ENCODE measurements around the gene BCAP31. TPM values are rescaled to one million over a fixed set of nuclear protein-coding genes. Genes with fewer than 3 reads are reported as not detected.
A peak's percentile ranks its signal among the peaks of the same experiment; 100 is the strongest.

Gene BCAP31
- total RNA-seq, 1 experiment from 2014 or later = 232 TPM

GRCh38 chrX:153772316-153773217, 48.4 kb upstream of the BCAP31 start:
- H3K9me3 Mint-ChIP-seq (ENCODE audit: unreplicated experiment) = no peaks in the 10 kb centered on the region

GRCh38 chrX:153771415-153772315, 47.5 kb upstream of the BCAP31 start:
- Mint-ChIP-seq H3K4me3 (ENCODE audit: unreplicated experiment) (no peak overlapping the region), H3K4me1 (ENCODE audit: low read depth, unreplicated experiment) (no peaks in the 10 kb centered on the region), H3K27ac (ENCODE audit: unreplicated experiment) (no peak overlapping the region), H3K27me3 (ENCODE audit: insufficient read depth, unreplicated experiment) (no peaks in the 10 kb centered on the region), H3K36me3 (ENCODE audit: insufficient read depth, unreplicated experiment) (no peaks in the 10 kb centered on the region), H3K9me3 (ENCODE audit: unreplicated experiment) (no peaks in the 10 kb centered on the region)
- Histone ChIP-seq H3K4me1 (no peaks in the 10 kb centered on the region), H3K4me3 (ENCODE audit: low read depth, low read length) (no peak overlapping the region), H3K27me3 (replicated peaks; ENCODE audit: control insufficient read depth, insufficient read depth, low read length) (no peaks in the 10 kb centered on the region), H3K36me3 (ENCODE audit: control insufficient read depth, insufficient read depth, low read length) (no peaks in the 10 kb centered on the region), H3K9me3 (no peaks in the 10 kb centered on the region)
- ChIA-PET CTCF (no interaction called here), POLR2A (no interaction called here)
- DNase-seq = peak in 1 of 2 experiments; percentile 19
- intact Hi-C loops (cut with micrococcal nuclease; ENCODE audit: unreplicated experiment) = no loop called here
- TF ChIP-seq, protein P1, sequence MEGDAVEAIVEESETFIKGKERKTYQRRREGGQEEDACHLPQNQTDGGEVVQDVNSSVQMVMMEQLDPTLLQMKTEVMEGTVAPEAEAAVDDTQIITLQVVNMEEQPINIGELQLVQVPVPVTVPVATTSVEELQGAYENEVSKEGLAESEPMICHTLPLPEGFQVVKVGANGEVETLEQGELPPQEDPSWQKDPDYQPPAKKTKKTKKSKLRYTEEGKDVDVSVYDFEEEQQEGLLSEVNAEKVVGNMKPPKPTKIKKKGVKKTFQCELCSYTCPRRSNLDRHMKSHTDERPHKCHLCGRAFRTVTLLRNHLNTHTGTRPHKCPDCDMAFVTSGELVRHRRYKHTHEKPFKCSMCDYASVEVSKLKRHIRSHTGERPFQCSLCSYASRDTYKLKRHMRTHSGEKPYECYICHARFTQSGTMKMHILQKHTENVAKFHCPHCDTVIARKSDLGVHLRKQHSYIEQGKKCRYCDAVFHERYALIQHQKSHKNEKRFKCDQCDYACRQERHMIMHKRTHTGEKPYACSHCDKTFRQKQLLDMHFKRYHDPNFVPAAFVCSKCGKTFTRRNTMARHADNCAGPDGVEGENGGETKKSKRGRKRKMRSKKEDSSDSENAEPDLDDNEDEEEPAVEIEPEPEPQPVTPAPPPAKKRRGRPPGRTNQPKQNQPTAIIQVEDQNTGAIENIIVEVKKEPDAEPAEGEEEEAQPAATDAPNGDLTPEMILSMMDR (IDR thresholded peaks at IDR 0.05; ENCODE audit: insufficient read depth in 1 of 2, low read depth in 1 of 2, low read length in 1 of 2, severe bottlenecking in 1 of 2, unreplicated experiment in 1 of 2) = no peak
- BruUV-seq (replicated peaks) = no TSS peak

More at GRCh38 chrX:153772316-153773217, 48.4 kb upstream of the BCAP31 start:
- BruUV-seq (replicated peaks) = no TSS peak
- no peak overlapping the region for H3K27ac Mint-ChIP-seq (ENCODE audit: unreplicated experiment)
- H3K36me3 Mint-ChIP-seq (ENCODE audit: insufficient read depth, unreplicated experiment) = no peaks in the 10 kb centered on the region
- Histone ChIP-seq H3K4me1 (no peaks in the 10 kb centered on the region), H3K36me3 (ENCODE audit: control insufficient read depth, insufficient read depth, low read length) (no peaks in the 10 kb centered on the region), H3K9me3 (no peaks in the 10 kb centered on the region), H3K4me3 (ENCODE audit: low read depth, low read length) (no peak overlapping the region), H3K27me3 (replicated peaks; ENCODE audit: control insufficient read depth, insufficient read depth, low read length) (no peaks in the 10 kb centered on the region)
- no peaks in the 10 kb centered on the region for H3K27me3 Mint-ChIP-seq (ENCODE audit: insufficient read depth, unreplicated experiment)
- CTCF ChIA-PET = no interaction called here
- peak in 1 of 2 experiments; percentile 16 for DNase-seq
- POLR2A ChIA-PET = no interaction called here
- TF ChIP-seq, protein P1 (IDR thresholded peaks at IDR 0.05; ENCODE audit: insufficient read depth in 1 of 2, low read depth in 1 of 2, low read length in 1 of 2, severe bottlenecking in 1 of 2, unreplicated experiment in 1 of 2) = no peak
- intact Hi-C loops (cut with micrococcal nuclease; ENCODE audit: unreplicated experiment) = no loop called here
- no peak overlapping the region for H3K4me3 Mint-ChIP-seq (ENCODE audit: unreplicated experiment)
- H3K4me1 Mint-ChIP-seq (ENCODE audit: low read depth, unreplicated experiment) = no peaks in the 10 kb centered on the region

- H3K4me1 Mint-ChIP-seq (ENCODE audit: low read depth, unreplicated experiment) = no peaks in the 10 kb centered on the region
- intact Hi-C loops (cut with micrococcal nuclease; ENCODE audit: unreplicated experiment) = no loop called here
- H3K27me3 ChIP-seq (replicated peaks; ENCODE audit: control insufficient read depth, insufficient read depth, low read length) = no peaks in the 10 kb centered on the region
Measured at GRCh38 chrX:153770601-153771414, 46.6 kb upstream of the BCAP31 start.

More at GRCh38 chrX:153770601-153771414, 46.6 kb upstream of the BCAP31 start:
- Histone ChIP-seq H3K4me3 (ENCODE audit: low read depth, low read length) (no peak overlapping the region), H3K36me3 (ENCODE audit: control insufficient read depth, insufficient read depth, low read length) (no peaks in the 10 kb centered on the region), H3K4me1 (no peaks in the 10 kb centered on the region), H3K9me3 (no peaks in the 10 kb centered on the region)
- no peak for DNase-seq
- H3K27me3 Mint-ChIP-seq (ENCODE audit: insufficient read depth, unreplicated experiment) = no peaks in the 10 kb centered on the region
- ChIA-PET POLR2A (no interaction called here), CTCF (no interaction called here)
- no TSS peak for BruUV-seq (replicated peaks)
- H3K36me3 Mint-ChIP-seq (ENCODE audit: insufficient read depth, unreplicated experiment) = no peaks in the 10 kb centered on the region
- H3K4me3 Mint-ChIP-seq (ENCODE audit: unreplicated experiment) = no peak overlapping the region
- no peaks in the 10 kb centered on the region for H3K9me3 Mint-ChIP-seq (ENCODE audit: unreplicated experiment)
- no peak overlapping the region for H3K27ac Mint-ChIP-seq (ENCODE audit: unreplicated experiment)
- TF ChIP-seq, protein P1 (IDR thresholded peaks at IDR 0.05; ENCODE audit: insufficient read depth in 1 of 2, low read depth in 1 of 2, low read length in 1 of 2, severe bottlenecking in 1 of 2, unreplicated experiment in 1 of 2) = no peak

Data from Caco-2 (cell line).